GM19328 (cell line): ENCODE results near the gene LRRC28.

Experiments
- ATAC-seq: cut with Tn5 transposase; IDR thresholded peaks from one replicate; pipeline ENCODE4 v1.9.1; 2021; ENCODE audit warnings: mild to moderate bottlenecking, moderate library complexity; ENCODE audit not compliant: unreplicated experiment

LRRC28 gene

GRCh38 chr15:99433026-99433756, 181.9 kb downstream of the LRRC28 start:
- no peak for ATAC-seq

- ATAC-seq = no peak
These were observed 182.6 kb downstream of the LRRC28 start for GRCh38 chr15:99433757-99434450.

GRCh38 chr15:99434506-99435112, 183.3 kb downstream of the LRRC28 start:
- no peak for ATAC-seq

- no peak for ATAC-seq
These were observed 183.9 kb downstream of the LRRC28 start for GRCh38 chr15:99435113-99435695.

- no peak for ATAC-seq
These were observed 184.7 kb downstream of the LRRC28 start for GRCh38 chr15:99435877-99436541.

- no peak for ATAC-seq
These were observed 185.4 kb downstream of the LRRC28 start for GRCh38 chr15:99436542-99437314.

- no peak for ATAC-seq
These were observed 186.3 kb downstream of the LRRC28 start for GRCh38 chr15:99437315-99438223.

- ATAC-seq = no peak
These were observed 186.9 kb downstream of the LRRC28 start for GRCh38 chr15:99438224-99438585.

GRCh38 chr15:99438691-99439523, 187.6 kb downstream of the LRRC28 start:
- ATAC-seq = no peak

- no peak for ATAC-seq
These were observed 188.2 kb downstream of the LRRC28 start for GRCh38 chr15:99439524-99439835.

GRCh38 chr15:99440029-99440428, 188.7 kb downstream of the LRRC28 start:
- no peak for ATAC-seq
